Endothelial cell of hepatic sinusoid (primary cell): ENCODE measurements around the gene KIF23.
"Not testable (repeated sequence)": the region's sequence is repeated elsewhere in the genome, so short reads cannot be mapped to it uniquely, and the experiment has no call there.

Source experiments
- in situ Hi-C: cut with HindIII; loops from 2 replicates; pipeline ENCODE4 v1.10.0; 2017; ENCODE audit warnings: low sequenced_read_pairs

Gene KIF23

DNA sequence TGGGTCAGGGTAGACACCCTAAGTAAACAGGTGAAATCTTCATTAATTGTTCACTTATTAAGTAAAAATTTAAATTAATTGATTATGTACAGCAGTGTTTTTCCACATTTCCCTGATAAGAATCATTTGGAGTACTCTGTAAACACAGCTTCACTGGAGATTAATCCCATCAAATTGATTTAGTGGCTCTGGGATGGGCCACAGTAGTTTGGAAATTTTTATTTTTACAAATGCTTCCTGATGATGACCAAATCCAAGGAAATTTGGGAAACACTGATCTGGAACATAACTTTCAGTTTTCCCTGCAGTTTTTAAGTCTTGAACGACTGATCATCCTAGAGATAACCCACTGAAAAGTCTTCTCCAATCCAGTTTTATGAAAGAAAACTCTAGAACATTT is 19.7 kb downstream of the KIF23 start:
- in situ Hi-C loops, result no loop called here

DNA sequence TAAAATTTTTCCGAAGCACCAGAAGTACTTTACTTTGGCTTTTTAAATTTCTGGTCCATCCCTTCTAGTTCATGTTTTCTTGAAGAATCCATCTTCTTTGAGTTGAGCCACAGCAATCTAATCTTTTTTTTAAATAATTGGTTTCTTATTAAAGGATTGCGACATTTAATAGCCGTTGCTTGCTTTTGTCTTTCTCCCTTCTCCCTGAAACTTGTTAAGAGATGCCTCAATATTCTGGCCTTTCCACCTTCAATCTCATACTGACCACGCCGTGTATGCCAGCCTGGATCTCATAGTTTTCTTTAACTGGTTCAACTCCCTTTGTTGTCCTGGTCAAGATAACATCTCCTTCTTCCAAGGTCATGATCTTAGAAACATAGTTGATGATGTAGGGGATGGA is 20.1 kb downstream of the KIF23 start:
- in situ Hi-C loops, result no loop called here

DNA sequence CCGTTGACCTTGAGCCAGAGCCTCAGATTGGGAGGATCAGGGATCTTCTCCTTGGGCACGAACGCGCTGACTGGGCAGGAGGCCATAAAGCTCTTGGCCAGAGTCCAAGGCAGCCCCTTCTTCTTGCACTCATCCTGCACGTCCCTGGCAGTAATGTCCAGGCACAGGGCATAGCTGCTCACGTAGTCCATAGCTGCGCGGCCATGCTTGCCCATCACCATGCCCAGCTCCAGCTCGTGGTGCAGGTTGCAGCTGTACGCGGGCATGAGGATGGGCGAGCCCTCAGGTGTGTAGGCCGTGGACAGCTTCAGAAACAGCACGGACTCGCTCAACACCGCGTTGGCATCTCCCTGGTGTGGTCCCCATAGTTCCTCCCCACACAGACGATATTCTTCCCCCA is 20.5 kb downstream of the KIF23 start:
- in situ Hi-C loops, result no loop called here

DNA sequence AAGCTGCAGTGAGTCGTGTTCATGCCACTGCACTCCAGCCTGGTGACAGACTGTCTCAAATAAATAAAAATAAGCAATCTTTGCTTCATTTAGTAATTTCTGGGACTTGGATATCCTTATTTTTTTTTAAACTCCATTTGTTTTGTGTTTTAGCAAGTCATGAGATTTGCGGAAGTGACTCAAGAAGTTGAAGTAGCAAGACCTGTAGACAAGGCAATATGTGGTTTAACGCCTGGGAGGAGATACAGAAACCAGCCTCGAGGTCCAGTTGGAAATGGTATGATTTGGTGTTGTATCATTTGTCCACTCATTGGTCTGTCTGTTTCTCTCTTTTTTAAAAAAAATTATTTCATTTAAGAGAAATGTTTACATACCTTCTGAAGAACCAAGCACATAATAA is 21.8 kb downstream of the KIF23 start:
- in situ Hi-C loops, result no loop called here

DNA sequence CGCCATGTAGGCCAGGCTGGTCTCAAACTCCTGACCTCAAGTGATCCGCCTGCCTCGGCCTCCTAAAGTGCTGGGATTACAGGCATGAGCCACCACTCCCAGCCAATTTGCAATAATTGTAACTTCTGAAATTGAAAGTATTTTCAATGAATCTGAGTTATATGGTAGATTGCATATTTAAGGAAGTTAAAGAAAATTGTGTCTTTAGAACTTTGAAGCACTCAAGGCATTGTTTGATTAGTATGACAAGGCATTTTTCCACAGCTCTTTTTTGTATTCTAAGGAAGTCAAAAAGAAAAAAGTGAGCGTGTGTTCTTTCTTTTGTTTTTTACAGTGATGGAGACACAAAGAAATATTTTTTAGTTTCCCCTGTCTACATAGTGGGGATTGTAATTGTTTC is 22.8 kb downstream of the KIF23 start:
- in situ Hi-C loops, result no loop called here

DNA sequence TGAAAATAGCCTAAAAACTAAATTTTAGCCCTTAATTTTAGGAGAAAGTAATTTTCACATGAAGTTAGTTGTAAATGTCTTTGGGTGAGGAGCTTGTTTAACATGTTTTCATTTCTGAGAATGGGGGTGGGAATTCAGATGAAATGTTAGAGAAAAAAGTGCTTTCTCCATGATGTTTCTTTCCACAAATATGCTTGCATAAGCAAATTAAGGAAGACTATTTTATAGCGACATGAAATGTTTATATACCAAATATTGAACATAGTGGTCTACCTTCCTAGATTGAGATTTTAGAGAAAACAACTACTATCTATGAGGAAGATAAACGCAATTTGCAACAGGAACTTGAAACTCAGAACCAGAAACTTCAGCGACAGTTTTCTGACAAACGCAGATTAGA is 25.5 kb downstream of the KIF23 start:
- in situ Hi-C loops, result no loop called here

DNA sequence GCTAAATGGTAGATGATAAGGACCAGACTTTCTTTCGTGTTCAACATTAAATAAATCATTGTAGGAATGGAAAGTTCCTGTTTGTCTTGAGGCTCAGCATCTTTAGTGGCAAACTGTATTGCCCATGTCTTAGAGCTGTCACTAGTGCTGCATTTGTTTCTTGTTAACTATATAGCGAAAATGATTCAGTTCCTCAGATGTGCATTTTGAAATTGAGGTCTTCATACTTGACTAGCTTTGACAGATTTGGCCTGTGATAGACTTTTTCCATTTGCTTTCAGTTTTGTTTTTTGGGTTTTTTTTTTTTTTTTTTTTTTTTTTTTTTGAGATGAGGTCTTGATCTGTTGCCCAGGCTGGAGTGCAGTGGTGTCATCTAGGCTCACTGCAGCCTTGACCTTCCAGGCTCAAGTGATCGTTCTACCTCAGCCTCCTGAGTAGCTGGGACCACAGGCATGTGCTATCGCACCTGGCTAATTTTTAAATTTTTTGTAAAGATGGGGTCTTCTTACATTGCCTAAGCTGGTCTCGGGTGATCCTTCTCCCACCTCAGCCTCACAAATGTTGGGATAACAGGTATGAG is 29.0 kb downstream of the KIF23 start:
- in situ Hi-C loops, result no loop called here

DNA sequence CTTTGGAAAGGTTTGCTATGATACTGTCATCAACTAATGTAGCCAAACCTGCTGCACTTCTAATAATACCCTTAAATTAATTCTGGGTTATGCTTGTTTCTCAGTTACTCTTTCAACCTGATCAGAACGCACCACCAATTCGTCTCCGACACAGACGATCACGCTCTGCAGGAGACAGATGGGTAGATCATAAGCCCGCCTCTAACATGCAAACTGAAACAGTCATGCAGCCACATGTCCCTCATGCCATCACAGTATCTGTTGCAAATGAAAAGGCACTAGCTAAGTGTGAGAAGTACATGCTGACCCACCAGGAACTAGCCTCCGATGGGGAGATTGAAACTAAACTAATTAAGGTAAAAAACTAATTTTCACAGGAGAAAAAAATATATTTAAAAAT is 30.5 kb downstream of the KIF23 start:
- in situ Hi-C loops, result no loop called here

DNA sequence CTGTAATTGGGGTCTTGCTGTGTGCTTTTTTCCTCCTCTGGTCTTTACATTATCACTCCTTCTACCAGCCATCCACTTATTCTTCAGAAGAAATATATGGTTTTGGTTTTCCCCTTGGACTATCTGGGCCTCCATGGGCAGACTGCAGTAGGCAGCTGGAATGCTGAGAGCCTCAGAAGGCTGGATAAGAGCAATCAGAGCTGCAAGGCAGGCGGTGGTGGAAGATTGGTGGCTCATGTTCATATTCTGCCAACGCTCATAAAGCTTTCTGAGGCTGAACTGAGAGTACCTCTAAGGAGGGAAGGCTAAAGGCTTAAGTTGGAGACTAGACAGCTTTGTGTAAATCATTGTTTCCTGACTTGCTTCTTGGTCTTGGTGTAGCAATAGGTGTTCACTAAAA is 32.8 kb downstream of the KIF23 start:
- in situ Hi-C loops, result no loop called here

DNA sequence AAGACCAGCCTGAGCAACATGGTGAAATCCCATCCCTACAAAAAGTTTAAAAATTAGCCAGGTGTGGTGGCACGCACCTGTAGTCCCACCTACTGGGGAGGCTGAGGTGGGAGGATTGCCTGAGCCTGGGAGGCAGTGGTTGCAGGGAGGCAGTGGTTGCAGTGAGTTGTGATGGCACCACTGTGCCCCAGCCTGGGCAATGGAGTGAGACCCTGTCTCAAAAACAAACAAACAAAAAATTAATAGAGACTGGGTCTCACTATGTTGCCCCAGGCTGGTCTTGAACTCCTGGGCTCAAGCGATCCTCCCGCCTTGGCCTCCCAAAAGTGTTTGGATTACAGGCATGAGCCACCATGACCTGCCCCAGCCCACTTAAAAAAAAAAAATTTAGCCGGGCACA is 36.1 kb downstream of the KIF23 start:
- in situ Hi-C loops, result not testable (repeated sequence)

DNA sequence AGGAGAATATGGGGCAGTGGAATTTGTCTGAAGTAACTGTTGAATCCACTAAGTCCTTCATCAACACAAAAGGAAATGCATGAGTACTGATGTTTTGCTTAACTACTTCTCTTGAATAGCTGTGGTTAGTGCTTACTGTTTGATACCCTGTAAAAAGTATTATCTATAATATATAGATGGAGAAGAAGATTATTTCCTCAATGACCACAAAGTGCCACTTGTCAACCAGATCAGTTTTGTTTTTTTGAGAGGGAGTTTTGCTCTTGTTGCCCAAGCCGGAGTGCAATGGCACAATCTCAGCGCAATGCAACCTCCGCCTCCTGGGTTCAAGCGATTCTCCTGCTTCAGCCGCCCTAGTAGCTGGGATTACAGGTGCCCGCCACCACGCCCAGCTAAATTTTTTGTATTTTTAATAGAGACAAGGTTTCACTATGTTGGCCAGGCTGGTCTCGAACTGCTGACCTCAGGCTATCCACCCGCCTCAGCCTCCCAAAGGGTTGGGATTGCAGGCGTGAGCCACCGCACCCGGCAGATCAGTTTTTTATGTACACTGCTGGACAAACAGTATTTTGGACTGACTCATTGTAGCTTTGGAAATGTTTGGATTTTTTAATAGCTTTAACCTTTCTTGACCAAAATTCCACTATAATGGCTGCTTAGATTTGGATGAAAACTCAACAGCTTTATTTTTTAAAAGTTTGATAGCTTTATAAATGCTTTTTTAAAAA is 37.0 kb downstream of the KIF23 start:
- in situ Hi-C loops, result no loop called here

DNA sequence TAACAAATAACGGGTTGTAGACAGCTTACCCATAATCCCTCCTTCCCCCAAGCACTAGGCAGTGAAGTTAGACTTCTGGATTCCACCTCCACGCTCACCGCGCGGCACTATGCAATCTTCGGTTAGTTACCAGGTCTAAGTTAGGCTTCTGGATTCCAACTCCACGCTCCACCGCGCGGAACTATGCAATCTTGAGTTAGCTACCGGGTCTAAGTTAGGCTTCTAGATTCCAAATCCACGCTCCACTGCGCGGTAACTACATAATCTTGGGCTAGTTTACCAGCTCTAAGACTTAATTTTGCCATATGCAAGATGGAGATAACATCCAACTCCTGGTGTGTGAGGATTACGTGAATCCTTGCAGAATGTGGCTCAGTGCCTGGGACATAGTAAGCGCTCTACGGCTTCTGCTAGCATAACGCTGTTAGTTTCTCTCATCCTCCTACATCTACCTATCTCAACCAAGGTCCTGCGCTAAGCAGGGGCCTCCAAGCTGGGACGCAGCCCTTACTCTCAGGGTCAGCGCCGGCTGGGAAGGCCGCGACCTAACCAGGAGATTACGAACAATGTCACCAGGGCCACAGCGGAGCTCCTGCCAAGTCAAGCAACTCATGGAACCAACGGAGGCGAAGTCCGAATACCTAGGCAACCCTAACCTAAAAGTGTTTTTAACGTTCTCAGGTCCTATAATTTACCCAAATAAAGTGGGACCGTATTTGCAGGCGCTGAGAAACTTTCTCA is 38.0 kb downstream of the KIF23 start:
- in situ Hi-C loops, result no loop called here

DNA sequence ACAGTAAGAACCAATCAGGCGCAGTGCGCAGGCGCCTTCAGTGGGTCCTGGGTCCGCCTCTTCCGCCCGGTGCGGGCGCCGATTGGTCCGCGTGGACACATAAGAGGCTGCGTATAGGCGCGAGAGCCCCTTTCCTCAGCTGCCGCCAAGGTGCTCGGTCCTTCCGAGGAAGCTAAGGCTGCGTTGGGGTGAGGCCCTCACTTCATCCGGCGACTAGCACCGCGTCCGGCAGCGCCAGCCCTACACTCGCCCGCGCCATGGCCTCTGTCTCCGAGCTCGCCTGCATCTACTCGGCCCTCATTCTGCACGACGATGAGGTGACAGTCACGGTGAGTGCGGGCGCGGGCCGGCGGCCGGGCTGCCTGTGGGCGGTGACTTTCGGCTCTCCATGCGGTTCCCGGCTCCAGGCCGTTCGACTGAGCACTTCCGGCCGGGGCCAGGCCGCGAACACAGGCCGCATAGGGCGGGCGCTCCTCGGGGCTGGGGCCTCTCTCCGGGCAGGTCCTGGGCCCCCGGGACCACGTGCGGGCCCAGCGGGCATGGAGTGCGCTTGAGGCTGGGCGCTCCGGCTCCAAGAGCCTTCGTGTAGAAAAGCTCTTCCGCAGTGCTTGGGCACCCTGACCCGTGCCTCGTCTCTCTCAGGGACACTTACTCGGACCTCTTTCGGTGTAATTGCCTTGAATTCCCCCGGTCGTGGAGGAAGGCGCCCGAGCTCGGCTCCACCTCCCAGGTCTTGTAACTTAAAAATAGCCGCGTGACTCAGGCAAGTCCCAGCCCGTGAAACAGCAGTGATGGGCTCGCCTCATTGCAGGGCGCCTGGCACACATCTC is 38.8 kb downstream of the KIF23 start, which contains the start of gene RPLP1:
RPLP1 (plus strand) TSS at position 127 of the 830 bp plus-strand sequence; CDS start at position 258, 131 bp downstream.
- in situ Hi-C loops, result no loop called here

DNA sequence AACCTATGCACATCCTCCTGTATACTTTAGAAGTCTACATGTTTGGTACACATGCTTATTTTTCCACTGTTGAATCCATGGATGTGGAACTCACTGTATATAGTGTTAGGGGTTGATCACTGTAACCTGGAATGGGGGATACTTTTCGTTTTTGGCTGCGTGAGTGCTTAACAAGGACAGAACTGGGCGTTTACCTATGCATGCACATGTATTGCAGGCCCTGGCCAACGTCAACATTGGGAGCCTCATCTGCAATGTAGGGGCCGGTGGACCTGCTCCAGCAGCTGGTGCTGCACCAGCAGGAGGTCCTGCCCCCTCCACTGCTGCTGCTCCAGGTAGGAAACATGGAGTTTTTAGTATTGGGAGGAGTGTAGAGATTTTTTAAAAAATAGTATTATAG is 40.8 kb downstream of the KIF23 start:
- in situ Hi-C loops, result no loop called here

DNA sequence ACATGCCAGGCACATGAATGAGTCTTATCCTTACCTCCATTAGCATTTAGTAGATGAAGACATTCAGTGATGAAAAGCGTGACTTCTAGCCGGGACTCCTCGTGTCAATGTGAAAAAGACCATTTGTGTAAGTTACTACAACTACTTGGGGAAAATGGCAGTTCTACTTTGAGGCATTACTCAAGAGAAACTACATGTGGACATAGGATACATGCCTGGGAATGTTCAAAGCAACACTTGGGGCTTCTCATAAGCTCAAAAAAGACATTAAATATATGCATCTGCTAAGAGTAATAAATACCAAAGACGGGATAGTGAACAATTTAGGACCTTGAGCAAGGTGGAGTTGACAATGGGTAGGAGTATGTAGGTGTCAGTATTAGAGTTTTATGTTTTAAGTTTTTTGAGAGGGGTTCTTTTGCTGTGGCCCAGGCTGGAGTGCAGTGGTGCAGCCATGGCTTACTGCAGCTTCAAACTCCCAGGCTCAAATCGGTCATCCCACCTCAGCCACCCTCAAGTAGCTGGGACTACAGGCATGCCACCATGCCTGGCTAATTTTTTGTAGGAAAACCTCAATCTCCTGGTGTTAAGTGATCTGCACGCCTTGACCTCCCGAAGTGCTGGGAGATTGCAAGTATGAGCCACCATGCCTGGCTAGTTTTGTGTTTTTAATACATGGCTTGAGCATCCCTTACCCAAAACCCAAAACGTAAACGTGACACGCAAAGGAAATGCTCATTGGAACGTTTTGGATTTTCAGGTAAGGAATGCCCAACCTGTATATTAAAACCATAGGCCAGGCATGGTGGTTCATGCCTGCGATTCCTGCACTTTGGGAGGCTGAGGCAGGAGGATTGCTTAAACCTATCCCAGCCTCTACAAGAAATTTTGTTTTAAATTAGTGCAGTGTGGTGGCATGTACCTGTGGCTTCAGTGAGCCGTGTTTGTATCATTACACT is 42.3 kb downstream of the KIF23 start:
- in situ Hi-C loops, result no loop called here

DNA sequence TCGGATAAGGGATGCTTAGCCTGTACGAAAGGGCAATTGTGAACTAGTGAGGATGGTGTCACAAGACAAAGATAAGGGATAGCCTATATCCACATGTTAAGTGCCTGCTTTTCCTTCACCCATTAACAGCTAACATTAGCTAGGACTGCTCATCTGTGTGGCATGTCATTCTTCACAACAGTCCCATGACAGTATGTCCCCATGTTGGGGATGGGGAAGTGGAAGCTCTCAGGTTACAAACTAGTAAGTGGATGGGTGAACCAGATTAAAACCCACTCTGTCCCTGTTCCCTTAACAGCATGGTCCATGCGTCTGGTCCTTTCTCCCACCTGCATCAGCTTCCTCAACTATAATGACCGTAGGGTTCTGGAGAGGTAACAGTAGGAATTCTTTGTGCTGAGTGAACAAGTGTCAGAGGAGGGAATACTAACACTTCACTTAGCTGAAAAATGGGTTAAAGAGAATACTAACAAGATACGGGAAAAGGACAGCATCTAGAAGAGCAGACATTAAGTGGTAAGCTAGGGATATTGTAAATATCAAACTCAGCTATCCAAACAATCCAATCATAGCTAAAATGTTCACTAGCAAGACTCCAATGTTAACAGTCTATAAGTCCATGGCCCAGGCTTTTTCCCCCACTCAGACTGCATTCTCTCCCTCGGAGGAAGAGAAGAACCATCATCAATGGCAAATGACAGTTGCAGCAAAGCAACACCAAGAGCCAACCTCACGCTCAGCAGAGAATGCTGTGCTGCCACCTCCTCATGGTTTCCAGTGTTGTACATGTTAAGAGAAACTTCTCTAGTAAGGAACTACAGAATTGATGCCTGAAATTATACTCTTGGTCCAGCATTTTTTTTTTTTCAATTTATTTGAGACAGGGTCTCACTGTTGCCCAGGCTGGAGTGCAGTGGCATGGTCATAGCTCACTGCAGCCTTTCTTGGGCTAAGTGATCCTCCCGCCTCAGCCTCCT is 43.4 kb downstream of the KIF23 start:
- in situ Hi-C loops, result no loop called here

DNA sequence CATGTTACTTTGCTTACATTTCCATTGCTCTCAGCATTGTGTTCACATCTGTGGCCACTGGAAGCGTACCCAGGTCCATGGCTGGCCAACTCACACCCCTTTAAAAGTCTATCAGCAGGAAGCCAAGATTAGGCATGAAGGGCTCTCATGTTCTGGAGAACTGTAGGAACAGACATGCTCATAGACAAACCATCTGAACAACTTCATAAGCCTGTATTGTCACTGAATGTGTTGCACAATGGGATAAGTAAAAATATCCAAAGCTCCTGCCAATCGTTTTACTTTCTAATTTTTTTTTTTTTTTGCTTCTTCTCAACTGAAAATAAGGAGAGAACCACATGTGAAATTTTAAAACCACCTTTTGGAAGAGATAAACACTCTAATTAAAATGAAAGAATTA is 44.9 kb downstream of the KIF23 start:
- in situ Hi-C loops, result no loop called here

DNA sequence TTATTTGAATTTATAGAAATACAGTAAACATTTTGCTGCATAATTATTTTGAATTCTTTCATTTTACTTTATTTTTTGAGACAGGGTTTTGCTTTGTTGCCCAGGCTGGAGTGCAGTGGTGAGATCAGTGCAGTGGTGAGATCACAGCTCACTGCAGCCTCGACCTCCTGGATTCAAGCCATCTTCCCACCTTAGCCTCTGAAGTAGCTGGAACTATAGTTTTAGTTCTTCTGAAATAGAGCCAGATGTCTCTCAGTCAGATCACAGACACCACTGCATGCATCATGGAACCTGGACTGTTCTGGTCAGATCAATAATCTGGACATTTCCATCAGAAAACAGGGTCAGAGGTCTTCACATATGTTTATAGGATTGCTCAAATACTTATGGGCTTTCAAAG is 46.3 kb downstream of the KIF23 start:
- in situ Hi-C loops, result no loop called here

DNA sequence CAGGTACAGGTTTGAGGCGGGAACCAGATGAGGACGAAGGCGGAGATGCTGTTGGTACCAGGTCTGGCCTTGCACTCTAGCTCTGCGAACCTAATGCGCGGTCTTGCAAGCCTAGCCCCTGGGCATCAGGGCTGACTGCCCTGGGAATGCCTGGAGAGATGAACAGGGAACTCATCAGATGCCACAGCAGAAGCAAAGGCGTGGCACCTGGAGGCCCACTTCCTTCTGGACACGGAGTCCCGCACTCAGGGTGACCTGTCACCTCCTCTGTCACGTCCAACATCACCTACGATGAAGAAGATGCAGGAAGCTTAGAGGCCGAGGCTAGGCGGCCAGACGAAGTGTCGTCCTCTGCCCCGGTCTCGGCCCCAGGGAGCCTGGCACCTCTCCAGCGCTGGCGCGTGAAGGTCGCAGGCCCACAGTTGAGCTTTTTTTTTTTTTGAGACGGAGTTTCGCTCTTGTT is 47.9 kb downstream of the KIF23 start:
- in situ Hi-C loops, result no loop called here
